Measurements from ENCODE around the gene CEP57L1. TPM values are rescaled to one million over a fixed set of nuclear protein-coding genes. Genes with fewer than 3 reads are reported as not detected.

The CEP57L1 gene
- total RNA-seq, 1 donor = 41.3 TPM

DNA sequence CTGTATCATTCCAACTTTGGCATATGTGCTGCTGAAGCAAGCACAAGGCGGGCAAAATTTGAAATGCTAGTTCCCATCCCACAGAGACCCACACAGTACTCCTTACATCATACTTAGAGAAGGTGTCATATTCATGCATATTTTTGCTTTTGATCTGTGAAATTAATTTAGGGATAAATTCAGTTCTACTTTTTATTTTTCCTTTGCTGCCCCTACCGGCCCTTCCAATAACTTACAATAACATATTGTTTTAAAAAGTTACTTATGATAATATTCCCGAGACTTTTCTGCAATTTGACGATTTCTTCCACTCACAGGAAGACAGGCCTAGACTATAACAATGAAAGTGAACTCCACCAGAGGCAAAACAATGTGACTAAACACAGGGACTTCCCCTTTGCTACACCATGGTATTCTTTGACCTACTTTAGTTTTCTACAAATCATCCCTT is 35.7 kb upstream of the CEP57L1 start:
- peak; percentile 72 for DNase-seq (ENCODE audit: low read depth)
- TF ChIP-seq, protein P1, sequence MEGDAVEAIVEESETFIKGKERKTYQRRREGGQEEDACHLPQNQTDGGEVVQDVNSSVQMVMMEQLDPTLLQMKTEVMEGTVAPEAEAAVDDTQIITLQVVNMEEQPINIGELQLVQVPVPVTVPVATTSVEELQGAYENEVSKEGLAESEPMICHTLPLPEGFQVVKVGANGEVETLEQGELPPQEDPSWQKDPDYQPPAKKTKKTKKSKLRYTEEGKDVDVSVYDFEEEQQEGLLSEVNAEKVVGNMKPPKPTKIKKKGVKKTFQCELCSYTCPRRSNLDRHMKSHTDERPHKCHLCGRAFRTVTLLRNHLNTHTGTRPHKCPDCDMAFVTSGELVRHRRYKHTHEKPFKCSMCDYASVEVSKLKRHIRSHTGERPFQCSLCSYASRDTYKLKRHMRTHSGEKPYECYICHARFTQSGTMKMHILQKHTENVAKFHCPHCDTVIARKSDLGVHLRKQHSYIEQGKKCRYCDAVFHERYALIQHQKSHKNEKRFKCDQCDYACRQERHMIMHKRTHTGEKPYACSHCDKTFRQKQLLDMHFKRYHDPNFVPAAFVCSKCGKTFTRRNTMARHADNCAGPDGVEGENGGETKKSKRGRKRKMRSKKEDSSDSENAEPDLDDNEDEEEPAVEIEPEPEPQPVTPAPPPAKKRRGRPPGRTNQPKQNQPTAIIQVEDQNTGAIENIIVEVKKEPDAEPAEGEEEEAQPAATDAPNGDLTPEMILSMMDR (IDR thresholded peaks at IDR 0.05; ENCODE audit: insufficient read depth, low read length) = peak; percentile 36
- no peak overlapping the region for H3K4me3 ChIP-seq (ENCODE audit: low read depth, low read length)

DNA sequence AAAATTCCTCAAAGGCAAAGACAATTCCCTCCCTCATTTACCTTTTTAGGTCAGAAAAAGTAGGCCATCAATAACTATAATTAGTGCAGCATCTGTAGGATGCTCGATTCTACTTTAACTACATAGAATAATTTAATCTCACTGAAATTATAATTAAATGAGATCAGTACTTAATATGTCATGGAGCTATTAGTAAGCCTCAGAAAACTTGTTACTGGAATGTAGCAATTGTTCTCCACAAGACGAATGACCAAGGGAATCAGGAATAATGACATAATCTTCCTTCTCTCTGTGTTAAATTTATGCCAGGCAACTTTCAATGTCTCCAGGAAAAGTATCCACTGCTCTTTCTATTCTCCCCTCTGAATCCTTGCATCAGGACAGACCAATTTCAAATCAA is 34.7 kb upstream of the CEP57L1 start:
- DNase-seq (ENCODE audit: low read depth) = no peak
- TF ChIP-seq, protein P1 (IDR thresholded peaks at IDR 0.05; ENCODE audit: insufficient read depth, low read length) = no peak
- H3K4me3 ChIP-seq (ENCODE audit: low read depth, low read length) = no peak overlapping the region

GRCh38 chr6:109062216-109062615 is 33.1 kb upstream of the CEP57L1 start:
- TF ChIP-seq, protein P1 (IDR thresholded peaks at IDR 0.05; ENCODE audit: insufficient read depth, low read length) = no peak
- no peak overlapping the region for H3K4me3 ChIP-seq (ENCODE audit: low read depth, low read length)
- no peak for DNase-seq (ENCODE audit: low read depth)

DNA sequence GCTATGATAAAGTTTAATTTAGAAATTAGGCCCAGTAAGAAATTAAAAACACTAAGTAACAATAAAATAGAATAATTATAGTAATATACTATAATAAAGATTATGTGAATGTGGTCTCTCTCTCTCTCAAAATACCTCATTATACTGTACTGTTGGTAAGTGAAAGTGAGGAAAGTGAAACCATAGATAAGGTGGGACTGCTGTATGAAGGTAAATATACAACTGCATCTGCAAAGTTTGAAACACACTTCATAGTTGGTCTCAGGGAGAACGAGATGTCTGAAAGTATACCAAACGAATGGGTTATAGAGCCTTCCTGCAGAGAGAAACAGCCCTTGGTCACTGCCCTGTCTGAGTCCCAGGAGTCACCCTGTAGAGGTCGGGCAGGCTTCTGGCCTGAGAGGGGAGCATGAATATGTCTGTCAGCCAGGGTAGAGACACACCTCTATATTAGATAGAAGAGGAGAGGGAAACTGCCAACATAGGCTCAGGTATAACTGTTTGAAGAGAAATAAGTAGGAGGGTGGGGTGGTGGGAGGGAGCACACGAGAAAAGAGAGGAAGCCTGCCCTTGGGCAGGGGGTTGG is 32.4 kb upstream of the CEP57L1 start:
- TF ChIP-seq, protein P1 (IDR thresholded peaks at IDR 0.05; ENCODE audit: insufficient read depth, low read length) = no peak
- H3K4me3 ChIP-seq (ENCODE audit: low read depth, low read length) = no peak overlapping the region
- DNase-seq (ENCODE audit: low read depth) = no peak

DNA sequence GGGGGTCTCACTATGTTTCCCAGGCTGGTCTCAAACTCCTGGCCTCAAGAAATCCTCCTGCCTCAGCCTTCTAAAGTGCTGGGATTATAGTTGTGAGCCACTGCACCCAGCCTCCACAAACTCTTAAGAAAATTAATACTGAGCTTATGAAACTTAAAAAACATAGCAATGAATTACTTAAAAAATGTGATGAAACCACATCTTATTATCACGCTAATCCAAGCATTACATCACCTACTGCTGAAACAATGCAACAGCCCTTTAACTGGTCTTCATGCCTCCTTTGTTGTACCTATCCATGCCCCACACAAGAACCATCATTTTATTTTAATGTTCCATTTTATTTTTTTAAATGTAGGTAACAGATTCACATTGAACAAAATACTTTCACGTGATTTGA is 25.6 kb upstream of the CEP57L1 start:
- TF ChIP-seq, protein P1 (IDR thresholded peaks at IDR 0.05; ENCODE audit: insufficient read depth, low read length) = no peak
- H3K4me3 ChIP-seq (ENCODE audit: low read depth, low read length) = no peak overlapping the region
- peak; percentile 74 for DNase-seq (ENCODE audit: low read depth)

DNA sequence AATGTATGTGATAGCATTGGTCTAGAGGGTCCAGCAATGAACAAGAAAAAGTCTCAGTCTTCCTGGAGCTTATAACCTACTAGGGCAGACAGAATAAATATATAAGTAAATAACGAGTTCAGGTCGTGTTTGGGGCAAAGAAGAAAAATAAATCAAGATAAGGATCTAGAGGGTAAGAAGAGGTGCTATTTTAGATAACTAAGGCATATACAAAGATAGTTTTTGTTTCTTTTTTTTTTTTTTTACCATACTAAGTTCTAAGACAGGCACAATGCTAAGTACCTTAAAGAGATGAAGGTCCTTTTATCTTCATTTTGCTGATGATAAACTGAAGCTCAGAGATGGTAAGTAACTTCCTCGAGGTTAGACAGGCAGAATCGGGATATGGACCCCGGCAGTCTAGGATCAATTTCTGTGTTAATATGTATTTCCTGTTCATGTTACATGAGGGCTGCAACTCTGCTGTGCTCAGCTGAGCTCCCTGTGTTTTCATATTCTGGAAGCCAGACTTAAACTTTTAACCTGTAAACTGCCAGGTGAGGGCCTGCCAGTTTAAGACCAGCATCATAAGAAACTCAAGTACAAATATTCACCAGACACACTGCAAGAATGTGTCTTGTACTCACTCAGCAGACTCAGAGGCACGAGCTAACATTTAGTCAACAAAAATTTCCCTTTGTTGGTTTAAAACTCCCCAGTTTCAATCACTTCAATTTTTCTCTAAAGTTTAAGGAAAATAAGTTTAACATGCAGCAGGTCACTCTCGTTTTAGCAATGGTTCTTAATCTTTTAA is 24.0 kb upstream of the CEP57L1 start:
- DNase-seq (ENCODE audit: low read depth) = no peak
- H3K4me3 ChIP-seq (ENCODE audit: low read depth, low read length) = no peak overlapping the region
- TF ChIP-seq, protein P1 (IDR thresholded peaks at IDR 0.05; ENCODE audit: insufficient read depth, low read length) = no peak

Data from fibroblast of the aortic adventitia (primary cell).